Fibroblast of lung (primary cell): ENCODE data around the gene LPIN2.

Experiments used
- EZH2 ChIP-seq: IDR thresholded peaks from 2 replicates; pipeline ENCODE4 v1.5.1; 2012; ENCODE audit warnings: low read length, control low read depth, mild to moderate bottlenecking; ENCODE audit errors: missing control alignments
- TF ChIP-seq, protein P1 (sequence below), 2 donors: IDR thresholded peaks in 1 of 2; conservative IDR thresholded peaks in 1 of 2; 1 replicate in 1 of 2; 2 replicates in 1 of 2; pipeline ENCODE4 v1.5.1; 2011 to 2012; ENCODE audit warnings: low read length in 2 of 2, control low read depth in 1 of 2, inconsistent platforms in 1 of 2, low read depth in 1 of 2, mild to moderate bottlenecking in 1 of 2

GRCh38 chr18:3056311-3056710 is 43.4 kb upstream of the LPIN2 start:
- TF ChIP-seq, protein P1, sequence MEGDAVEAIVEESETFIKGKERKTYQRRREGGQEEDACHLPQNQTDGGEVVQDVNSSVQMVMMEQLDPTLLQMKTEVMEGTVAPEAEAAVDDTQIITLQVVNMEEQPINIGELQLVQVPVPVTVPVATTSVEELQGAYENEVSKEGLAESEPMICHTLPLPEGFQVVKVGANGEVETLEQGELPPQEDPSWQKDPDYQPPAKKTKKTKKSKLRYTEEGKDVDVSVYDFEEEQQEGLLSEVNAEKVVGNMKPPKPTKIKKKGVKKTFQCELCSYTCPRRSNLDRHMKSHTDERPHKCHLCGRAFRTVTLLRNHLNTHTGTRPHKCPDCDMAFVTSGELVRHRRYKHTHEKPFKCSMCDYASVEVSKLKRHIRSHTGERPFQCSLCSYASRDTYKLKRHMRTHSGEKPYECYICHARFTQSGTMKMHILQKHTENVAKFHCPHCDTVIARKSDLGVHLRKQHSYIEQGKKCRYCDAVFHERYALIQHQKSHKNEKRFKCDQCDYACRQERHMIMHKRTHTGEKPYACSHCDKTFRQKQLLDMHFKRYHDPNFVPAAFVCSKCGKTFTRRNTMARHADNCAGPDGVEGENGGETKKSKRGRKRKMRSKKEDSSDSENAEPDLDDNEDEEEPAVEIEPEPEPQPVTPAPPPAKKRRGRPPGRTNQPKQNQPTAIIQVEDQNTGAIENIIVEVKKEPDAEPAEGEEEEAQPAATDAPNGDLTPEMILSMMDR (conservative IDR thresholded peaks at IDR 0.05 in 1 of 2, IDR thresholded peaks at IDR 0.05 in 1 of 2; ENCODE audit: low read depth in 1 of 2, low read length in 2 of 2), result no peak
- TF ChIP-seq EZH2, result no peak
